ENCODE measurements around the gene DIO1.

DIO1 gene

DNA sequence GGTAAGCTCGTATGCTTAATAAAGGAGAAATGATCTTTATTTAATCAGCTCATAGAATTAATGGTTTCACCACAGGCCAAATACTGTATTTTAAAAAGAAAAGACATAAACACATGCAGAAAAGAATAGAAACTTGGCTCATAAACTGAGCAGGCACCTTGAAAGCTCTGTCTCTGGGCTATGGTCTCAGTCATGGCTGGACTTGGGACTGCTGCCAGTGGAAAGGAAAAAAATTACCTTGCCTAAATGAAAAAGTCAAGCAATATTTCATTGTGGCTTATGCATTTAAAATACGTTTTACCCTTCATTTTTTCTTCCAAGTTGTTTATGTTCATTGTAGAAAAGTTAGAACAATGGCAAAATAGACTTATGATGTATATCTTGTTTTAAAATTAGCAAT, 60.1 kb downstream of the DIO1 start:
- no peak for FAIRE-seq

DNA sequence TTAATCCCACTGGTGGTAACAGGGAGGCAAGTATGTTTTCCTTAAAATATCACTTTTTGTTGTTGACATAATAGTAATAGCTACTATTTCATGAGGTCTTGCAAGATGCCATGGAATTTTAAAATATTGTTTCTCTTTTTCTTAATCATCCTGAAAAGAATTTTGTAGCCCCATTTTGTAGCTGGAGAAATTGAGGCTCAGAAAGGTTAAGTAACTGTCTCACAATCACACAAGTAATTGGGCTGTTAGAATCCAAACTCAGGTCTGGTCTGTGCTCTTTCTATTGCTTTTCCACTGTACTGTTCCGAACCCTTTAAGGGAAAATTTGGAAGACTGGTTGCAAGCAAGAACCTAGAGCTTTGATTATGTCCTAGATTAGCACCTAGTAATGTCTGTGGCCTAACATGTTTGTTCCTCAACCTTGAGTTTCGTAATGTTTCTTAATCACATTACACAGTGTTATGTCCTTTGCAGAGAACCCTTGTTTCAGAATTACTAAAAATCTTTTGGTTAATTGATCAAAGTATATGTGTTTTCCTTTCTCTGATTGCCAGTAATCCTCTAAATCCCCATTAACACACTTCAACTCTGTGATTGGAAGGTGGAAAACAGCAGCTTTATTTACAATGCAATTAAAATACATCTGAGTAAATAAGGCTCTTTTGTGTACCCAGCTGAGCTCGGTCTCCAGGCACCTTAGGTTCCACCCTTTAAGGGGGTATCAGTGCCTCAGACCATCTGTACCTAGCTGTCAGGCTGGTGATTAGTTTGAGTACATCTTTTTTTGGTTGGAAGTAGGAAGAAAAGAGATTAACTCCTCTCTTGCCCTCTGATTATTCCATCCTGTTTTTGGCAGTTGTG, 62.6 kb downstream of the DIO1 start:
- FAIRE-seq (peak; percentile 15), DNase-seq (ENCODE audit: insufficient read length, low spot score) (no peak)
- no peak for TF ChIP-seq POLR2A (IDR thresholded peaks at IDR 0.05; ENCODE audit: low read depth, low read length)

More for the DNA sequence above, 60.1 kb downstream of the DIO1 start:
- DNase-seq (ENCODE audit: insufficient read length, low spot score): no peak
- TF ChIP-seq POLR2A (IDR thresholded peaks at IDR 0.05; ENCODE audit: low read depth, low read length): no peak

DNA sequence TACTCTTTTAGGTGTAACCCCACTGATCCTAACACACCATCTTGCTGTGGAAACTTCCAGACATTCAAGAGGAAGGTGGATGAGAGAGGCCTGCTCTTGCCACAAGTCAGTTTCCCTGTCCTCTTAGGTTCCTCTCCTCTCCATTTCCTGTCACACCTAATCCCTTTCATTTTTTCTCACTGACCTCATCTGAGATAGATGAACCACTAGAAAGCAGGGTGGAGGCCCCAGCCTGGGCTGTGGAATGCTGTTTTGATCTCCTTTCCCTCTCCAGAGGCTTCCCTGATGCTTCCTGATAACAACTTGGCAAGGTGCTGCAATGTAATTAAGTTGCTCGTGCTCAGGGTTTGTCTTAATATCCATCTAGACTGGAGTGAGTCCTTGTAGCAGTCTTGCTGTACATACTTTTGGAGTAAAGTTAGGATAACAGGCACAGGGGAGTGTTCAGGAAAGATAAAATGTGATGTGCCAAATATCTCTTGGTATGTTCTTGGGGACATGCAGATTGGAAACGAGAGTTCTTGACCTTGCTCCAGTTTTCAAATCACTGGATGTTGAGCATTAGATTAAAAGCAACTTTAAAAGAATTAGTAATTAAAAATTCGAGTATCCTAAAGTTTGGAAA, 63.3 kb downstream of the DIO1 start:
- FAIRE-seq (peak; percentile 97), DNase-seq (ENCODE audit: insufficient read length, low spot score) (peak; percentile 39)
- no peak for TF ChIP-seq POLR2A (IDR thresholded peaks at IDR 0.05; ENCODE audit: low read depth, low read length)

- DNase-seq (ENCODE audit: insufficient read length, low spot score) (no peak), FAIRE-seq (no peak)
- no peak for TF ChIP-seq POLR2A (IDR thresholded peaks at IDR 0.05; ENCODE audit: low read depth, low read length)
Measured at GRCh38 chr1:53959664-53960250, 65.8 kb downstream of the DIO1 start.
